Prostate gland (tissue), 2 donors: Measurements from ENCODE around the gene APAF1. TPM values are rescaled to one million over a fixed set of nuclear protein-coding genes. Genes with fewer than 3 reads are reported as not detected.

ENCODE experiments used
- DNase-seq: peaks from one replicate; pipeline ENCODE4 v3.0.0-alpha.2; 2019; ENCODE audit warnings: low spot score
- H3K27ac ChIP-seq, 2 donors: fragments of 200-600 bp; sonication (generic); 2 replicates each; pipeline ENCODE4 v1.5.1; 2017 to 2019
- H3K27me3 ChIP-seq: fragments of 200-600 bp; sonication (generic); replicated peaks from 2 replicates; pipeline ENCODE4 v1.5.1; 2019; ENCODE audit not compliant: insufficient read depth
- H3K36me3 ChIP-seq, 2 donors: fragments of 200-600 bp; sonication (generic); 1 replicate in 1 of 2; 2 replicates in 1 of 2; pipeline versions ENCODE4 v1.5.1 to v1.8.1; 2017 to 2019
- H3K4me1 ChIP-seq: fragments of 200-600 bp; sonication (generic); replicated peaks from 2 replicates; pipeline ENCODE4 v1.5.1; 2019
- H3K4me3 ChIP-seq, 2 donors: fragments of 200-600 bp; sonication (generic); 2 replicates each; pipeline ENCODE4 v1.5.1; 2017 to 2019
- H3K9me3 ChIP-seq: fragments of 200-600 bp; sonication (generic); 2 replicates; pipeline ENCODE4 v1.5.1; 2017
- POLR2A ChIP-seq: fragments of 450-650 bp; IDR thresholded peaks from one replicate; pipeline ENCODE4 v1.6.1; 2016; ENCODE audit warnings: antibody characterized with exemption, mild to moderate bottlenecking
- POLR2AphosphoS5 ChIP-seq: sonication (generic); formaldehyde crosslinking; IDR thresholded peaks from one replicate; pipeline ENCODE4 v1.6.1; 2017; ENCODE audit warnings: antibody characterized with exemption
- WGBS: methylation state at CpG from one replicate; pipeline ENCODE4 v1.1.5; 2018; 5-methylcytosine and 5-hydroxymethylcytosine counted together
- intact Hi-C: fragments of 100-400 bp; cut with DNase I; formaldehyde crosslinking; loops from one replicate; pipeline ENCODE4 v1.14.2; 2022
- total RNA-seq, 2 donors: library from RNA; depleted of rRNA; stranded (reverse); fragments of >200 nt; gene quantifications; one replicate each; pipeline ENCODE4 v1.1.0, GENCODE V29; 2016
- TF ChIP-seq, protein P1 (sequence below), 4 experiments: fragments of 200-600 bp in 2 of 4; fragments of 450-650 bp in 2 of 4; sonication (generic) in 2 of 4; IDR thresholded peaks; 1 replicate in 3 of 4; 2 replicates in 1 of 4; pipeline ENCODE4 v1.5.1; 2016 to 2019; ENCODE audit warnings: antibody characterized with exemption in 4 of 4, mild to moderate bottlenecking in 2 of 4, moderate library complexity in 2 of 4

APAF1 gene
- total RNA-seq, 2 donors from 2014 or later: 9.4 to 11.6 TPM

DNA sequence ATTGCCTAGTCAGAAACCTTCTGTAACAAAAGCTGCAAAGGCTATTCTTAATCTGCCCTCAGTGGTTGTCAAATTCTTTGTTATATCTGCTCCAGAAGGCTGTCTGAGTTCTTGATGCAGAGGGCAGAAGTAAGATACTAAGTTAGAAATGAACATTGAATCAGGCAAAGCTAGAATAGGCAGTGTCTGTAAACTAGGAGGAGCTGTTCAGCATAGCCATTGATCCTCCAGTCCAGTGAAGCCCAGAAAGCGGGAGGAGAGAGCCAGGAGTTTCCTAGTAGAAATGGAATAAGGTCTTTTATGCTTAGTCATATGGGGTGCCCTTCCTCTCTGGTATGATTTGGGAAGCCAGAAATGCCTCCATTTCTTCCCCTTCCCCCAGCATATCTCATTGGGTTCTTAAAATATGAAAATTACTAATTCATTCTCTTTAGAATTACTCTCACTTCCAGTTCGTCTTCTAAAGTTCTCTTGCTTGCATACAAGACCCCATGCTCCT is 76.2 kb downstream of the APAF1 start:
- Histone ChIP-seq H3K27ac (no peak overlapping the region), H3K9me3 (no peaks in the 10 kb centered on the region), H3K4me3 (no peak overlapping the region), H3K36me3 (no peaks in the 10 kb centered on the region), H3K4me1 (no peaks in the 10 kb centered on the region), H3K27me3 (no peaks in the 10 kb centered on the region)
- TF ChIP-seq, protein P1, sequence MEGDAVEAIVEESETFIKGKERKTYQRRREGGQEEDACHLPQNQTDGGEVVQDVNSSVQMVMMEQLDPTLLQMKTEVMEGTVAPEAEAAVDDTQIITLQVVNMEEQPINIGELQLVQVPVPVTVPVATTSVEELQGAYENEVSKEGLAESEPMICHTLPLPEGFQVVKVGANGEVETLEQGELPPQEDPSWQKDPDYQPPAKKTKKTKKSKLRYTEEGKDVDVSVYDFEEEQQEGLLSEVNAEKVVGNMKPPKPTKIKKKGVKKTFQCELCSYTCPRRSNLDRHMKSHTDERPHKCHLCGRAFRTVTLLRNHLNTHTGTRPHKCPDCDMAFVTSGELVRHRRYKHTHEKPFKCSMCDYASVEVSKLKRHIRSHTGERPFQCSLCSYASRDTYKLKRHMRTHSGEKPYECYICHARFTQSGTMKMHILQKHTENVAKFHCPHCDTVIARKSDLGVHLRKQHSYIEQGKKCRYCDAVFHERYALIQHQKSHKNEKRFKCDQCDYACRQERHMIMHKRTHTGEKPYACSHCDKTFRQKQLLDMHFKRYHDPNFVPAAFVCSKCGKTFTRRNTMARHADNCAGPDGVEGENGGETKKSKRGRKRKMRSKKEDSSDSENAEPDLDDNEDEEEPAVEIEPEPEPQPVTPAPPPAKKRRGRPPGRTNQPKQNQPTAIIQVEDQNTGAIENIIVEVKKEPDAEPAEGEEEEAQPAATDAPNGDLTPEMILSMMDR (IDR thresholded peaks at IDR 0.05): no peak
- TF ChIP-seq POLR2AphosphoS5 (no peak), POLR2A (no peak)
- DNase-seq: no peak
- intact Hi-C loops: no loop called here
- WGBS: 85% methylated on average over 2 of the region's 2 CpGs

DNA sequence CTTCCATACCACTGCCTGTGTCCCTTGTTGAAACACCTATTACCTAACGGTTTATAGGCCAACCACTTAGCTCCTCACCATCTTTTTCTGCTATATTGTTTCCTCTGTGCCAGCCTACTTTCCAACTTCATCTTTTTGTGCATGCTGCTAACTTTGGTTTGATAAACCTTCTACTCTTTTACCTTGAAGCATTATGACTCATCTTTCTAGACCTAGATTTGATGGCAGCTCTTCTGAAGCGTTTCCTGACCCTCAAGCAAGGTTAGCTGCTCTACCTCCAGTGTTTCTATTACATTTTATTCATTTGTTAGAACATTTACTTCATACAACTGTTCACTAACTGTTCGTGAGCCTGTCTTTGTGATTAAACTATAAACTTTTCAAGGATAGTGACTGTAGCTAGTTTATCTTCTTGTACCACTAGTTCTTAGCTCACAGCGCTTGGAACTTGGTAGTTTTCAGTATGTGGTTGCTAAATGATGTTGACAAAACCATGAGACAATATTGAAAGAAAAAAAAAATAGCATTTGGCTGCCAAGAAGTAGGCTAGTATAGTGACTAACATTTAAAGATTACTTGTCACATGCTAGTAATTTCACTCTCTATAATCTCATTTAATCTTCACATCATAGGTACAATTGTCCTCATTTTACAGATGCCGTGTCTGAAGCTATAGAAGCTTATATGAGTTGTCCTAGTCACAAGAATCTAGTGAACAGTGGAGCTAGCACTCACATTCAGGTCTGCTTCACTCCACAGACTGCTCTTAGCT is 79.5 kb downstream of the APAF1 start:
- Histone ChIP-seq H3K27me3 (no peaks in the 10 kb centered on the region), H3K27ac (no peak overlapping the region), H3K4me1 (no peaks in the 10 kb centered on the region), H3K4me3 (no peak overlapping the region), H3K9me3 (no peaks in the 10 kb centered on the region), H3K36me3 (no peaks in the 10 kb centered on the region)
- no peak for DNase-seq
- intact Hi-C loops: no loop called here
- 79% methylated on average over 5 of the region's 5 CpGs for WGBS
- TF ChIP-seq POLR2A (no peak), POLR2AphosphoS5 (no peak)
- TF ChIP-seq, protein P1 (IDR thresholded peaks at IDR 0.05): no peak

DNA sequence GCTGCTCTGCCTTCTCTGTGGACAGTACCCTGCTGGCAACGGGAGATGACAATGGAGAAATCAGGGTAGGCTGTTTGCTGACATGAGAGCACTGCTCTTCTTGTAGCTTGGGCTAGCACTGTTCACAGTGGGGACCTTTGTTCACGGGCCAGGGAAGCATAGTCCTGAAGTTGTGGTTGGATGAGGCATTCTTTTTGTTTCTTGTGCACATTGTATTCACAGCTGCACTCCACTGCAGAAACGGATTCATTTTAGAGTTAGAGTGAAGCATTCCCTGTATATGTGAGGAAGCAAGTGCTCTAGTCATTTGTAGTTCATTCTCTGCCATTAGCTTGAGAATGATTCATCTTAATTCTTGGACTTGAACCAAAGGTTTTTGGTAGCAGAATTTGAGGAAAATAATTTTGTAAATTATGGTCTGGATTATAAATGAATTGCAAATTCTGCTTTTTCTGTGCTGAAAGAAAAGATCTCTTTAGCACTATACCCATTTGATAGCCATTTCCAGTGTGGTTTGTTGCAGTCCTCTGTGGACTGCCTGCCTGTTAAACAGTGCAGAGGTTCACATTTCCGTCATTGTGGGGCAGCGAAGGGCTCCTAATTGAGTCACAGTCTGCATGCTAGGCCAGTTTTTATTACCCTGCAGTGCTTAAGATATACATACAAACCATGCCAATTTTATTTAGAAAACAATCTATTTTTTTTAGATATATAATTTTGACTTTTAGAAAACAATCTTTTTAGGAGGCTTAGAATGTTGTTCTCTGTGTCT is 80.6 kb downstream of the APAF1 start:
- Histone ChIP-seq H3K4me3 (no peak overlapping the region), H3K27ac (no peak overlapping the region), H3K27me3 (no peaks in the 10 kb centered on the region), H3K9me3 (no peaks in the 10 kb centered on the region), H3K36me3 (no peaks in the 10 kb centered on the region), H3K4me1 (no peaks in the 10 kb centered on the region)
- DNase-seq: no peak
- TF ChIP-seq, protein P1 (IDR thresholded peaks at IDR 0.05): peak in 2 of 4 experiments; percentile 14 to 18
- TF ChIP-seq POLR2AphosphoS5: no peak
- intact Hi-C loops: no loop called here
- WGBS: 34% methylated on average over 5 of the region's 5 CpGs

DNA sequence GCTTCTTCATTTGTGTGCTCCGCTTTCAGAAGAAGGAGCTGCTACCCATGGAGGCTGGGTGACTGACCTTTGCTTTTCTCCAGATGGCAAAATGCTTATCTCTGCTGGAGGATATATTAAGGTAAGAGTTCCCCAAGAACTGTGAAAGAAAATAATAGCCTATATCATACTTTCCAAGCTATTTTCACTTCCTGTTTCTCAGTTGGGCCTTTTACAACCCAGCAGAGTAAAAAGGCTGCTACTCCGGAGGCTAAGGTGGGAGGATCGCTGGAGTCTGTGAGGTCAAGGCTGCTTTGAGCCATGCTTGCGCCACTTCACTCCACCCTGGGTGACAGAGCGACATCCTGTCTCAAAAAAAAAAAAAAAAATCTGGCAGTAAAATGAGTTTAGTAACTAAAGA is 82.1 kb downstream of the APAF1 start:
- TF ChIP-seq POLR2AphosphoS5 (no peak), POLR2A (no peak)
- TF ChIP-seq, protein P1 (IDR thresholded peaks at IDR 0.05): no peak
- Histone ChIP-seq H3K27ac (no peak overlapping the region), H3K4me1 (no peaks in the 10 kb centered on the region), H3K27me3 (no peaks in the 10 kb centered on the region), H3K9me3 (no peaks in the 10 kb centered on the region), H3K36me3 (no peaks in the 10 kb centered on the region), H3K4me3 (no peak overlapping the region)
- intact Hi-C loops: no loop called here
- WGBS: 88% methylated on average over 5 of the region's 5 CpGs
- no peak for DNase-seq
